H9 (cell line): ENCODE results near the gene NPAS3. TPM values are rescaled to one million over a fixed set of nuclear protein-coding genes. Genes with fewer than 3 reads are reported as not detected.

ENCODE experiments used
- DNase-seq: peaks from one replicate; pipeline ENCODE4 v3.0.0-alpha.2; 2017
- H2AFZ ChIP-seq: one replicate; pipeline ENCODE4 v1.6.1; 2013; ENCODE audit warnings: mild to moderate bottlenecking, low read length, control low read depth, moderate library complexity
- H2AK5ac ChIP-seq: 2 replicates; pipeline ENCODE4 v1.6.1; 2013; ENCODE audit warnings: low read length, control low read depth, mixed read lengths; ENCODE audit not compliant: insufficient read length
- H2BK120ac ChIP-seq: one replicate; pipeline ENCODE4 v1.6.1; 2013; ENCODE audit warnings: low read depth, mild to moderate bottlenecking, low read length, control low read depth, inconsistent platforms; ENCODE audit not compliant: poor library complexity, severe bottlenecking
- H2BK12ac ChIP-seq: 2 replicates; pipeline ENCODE4 v1.6.1; 2013; ENCODE audit warnings: low read length, control low read depth, mixed read lengths, low read depth; ENCODE audit not compliant: insufficient read length
- H2BK15ac ChIP-seq: 2 replicates; pipeline ENCODE4 v1.6.1; 2013; ENCODE audit warnings: low read depth, low read length, control low read depth
- H2BK20ac ChIP-seq: one replicate; pipeline ENCODE4 v1.6.1; 2013; ENCODE audit warnings: low read depth, mild to moderate bottlenecking, low read length, control low read depth, inconsistent platforms; ENCODE audit not compliant: poor library complexity, severe bottlenecking
- H2BK5ac ChIP-seq: 2 replicates; pipeline ENCODE4 v1.6.1; 2013; ENCODE audit warnings: low read length, control low read depth, mixed read lengths; ENCODE audit not compliant: insufficient read length
- H3K14ac ChIP-seq: 2 replicates; pipeline ENCODE4 v1.6.1; 2013; ENCODE audit warnings: low read length, control low read depth; ENCODE audit not compliant: insufficient read depth
- H3K18ac ChIP-seq: 2 replicates; pipeline ENCODE4 v1.6.1; 2013; ENCODE audit warnings: low read depth, mild to moderate bottlenecking, mixed read lengths, low read length, control low read depth; ENCODE audit not compliant: insufficient read length
- H3K23ac ChIP-seq: 2 replicates; pipeline ENCODE4 v1.6.1; 2013; ENCODE audit warnings: low read length, control low read depth, mixed read lengths, low read depth; ENCODE audit not compliant: insufficient read length
- H3K23me2 ChIP-seq: 2 replicates; pipeline ENCODE4 v1.6.1; 2013; ENCODE audit warnings: low read depth, mild to moderate bottlenecking, mixed read lengths, low read length, control low read depth; ENCODE audit not compliant: insufficient read length, poor library complexity, severe bottlenecking
- H3K27ac ChIP-seq: 2 replicates; pipeline ENCODE4 v1.5.1; 2013; ENCODE audit warnings: low read length, control low read depth, mixed read lengths, low read depth; ENCODE audit not compliant: insufficient read length
- H3K27me3 ChIP-seq: 2 replicates; pipeline ENCODE4 v1.6.1; 2013; ENCODE audit warnings: low read length, control low read depth, inconsistent platforms; ENCODE audit not compliant: insufficient read depth
- H3K4ac ChIP-seq: 2 replicates; pipeline ENCODE4 v1.6.1; 2013; ENCODE audit warnings: low read depth, mild to moderate bottlenecking, control low read depth, inconsistent platforms, low read length, moderate library complexity
- H3K4me1 ChIP-seq: 2 replicates; pipeline ENCODE4 v1.6.1; 2013; ENCODE audit warnings: low read length, control low read depth, inconsistent platforms; ENCODE audit not compliant: insufficient read depth
- H3K4me2 ChIP-seq: 2 replicates; pipeline ENCODE4 v1.6.1; 2013; ENCODE audit warnings: low read length, control low read depth, mixed read lengths; ENCODE audit not compliant: insufficient read length, insufficient read depth
- H3K56ac ChIP-seq: 2 replicates; pipeline ENCODE4 v1.6.1; 2013; ENCODE audit warnings: low read depth, mild to moderate bottlenecking, mixed read lengths, low read length, control low read depth; ENCODE audit not compliant: insufficient read length
- H3K79me1 ChIP-seq: 2 replicates; pipeline ENCODE4 v1.6.1; 2013; ENCODE audit warnings: low read depth, mild to moderate bottlenecking, moderate library complexity, low read length, control low read depth, inconsistent platforms; ENCODE audit not compliant: insufficient read depth, poor library complexity, severe bottlenecking
- H3K79me2 ChIP-seq: 2 replicates; pipeline ENCODE4 v1.6.1; 2013; ENCODE audit warnings: low read length, control low read depth, inconsistent platforms; ENCODE audit not compliant: insufficient read depth
- H3K9ac ChIP-seq: 2 replicates; pipeline ENCODE4 v1.6.1; 2013; ENCODE audit warnings: low read length, control low read depth, mixed read lengths; ENCODE audit not compliant: insufficient read length; ENCODE audit errors: extremely low read depth
- H3K9me3 ChIP-seq: one replicate; pipeline ENCODE4 v1.6.1; 2013; ENCODE audit warnings: low read depth, low read length, inconsistent platforms; ENCODE audit not compliant: control insufficient read depth
- H3T11ph ChIP-seq: one replicate; pipeline ENCODE4 v1.6.1; 2013; ENCODE audit warnings: mild to moderate bottlenecking, low read length, control low read depth, inconsistent platforms
- H4K20me1 ChIP-seq: one replicate; pipeline ENCODE4 v1.6.1; 2013; ENCODE audit not compliant: control insufficient read depth, insufficient read length, insufficient read depth
- H4K5ac ChIP-seq: 2 replicates; pipeline ENCODE4 v1.6.1; 2013; ENCODE audit warnings: low read depth, mild to moderate bottlenecking, mixed read lengths, low read length, control low read depth; ENCODE audit not compliant: insufficient read length
- H4K8ac ChIP-seq: replicated peaks from 2 replicates; pipeline ENCODE4 v1.6.1; 2013; ENCODE audit warnings: low read length, control low read depth, mixed read lengths, low read depth; ENCODE audit not compliant: insufficient read length
- H4K91ac ChIP-seq: 2 replicates; pipeline ENCODE4 v1.6.1; 2013; ENCODE audit warnings: low read depth, mild to moderate bottlenecking, moderate library complexity, mixed read lengths, low read length, control low read depth; ENCODE audit not compliant: insufficient read length
- H3K27ac Mint-ChIP-seq, 3 experiments: 2 replicates in 2 of 3; 3 replicates in 1 of 3; pipeline ENCODE4 v1.8.0; 2020 to 2021; ENCODE audit warnings: mixed read lengths in 3 of 3, mild to moderate bottlenecking in 1 of 3, moderate library complexity in 1 of 3
- H3K27me3 Mint-ChIP-seq: 2 replicates; pipeline ENCODE4 v1.8.0; 2021; ENCODE audit warnings: low read depth, mild to moderate bottlenecking, moderate library complexity, mixed read lengths
- H3K36me3 Mint-ChIP-seq, 3 experiments: 2 replicates in 2 of 3; 3 replicates in 1 of 3; pipeline ENCODE4 v1.8.0; 2020 to 2021; ENCODE audit warnings: low read depth in 3 of 3, mixed read lengths in 3 of 3; ENCODE audit not compliant: insufficient read depth in 1 of 3
- H3K4me1 Mint-ChIP-seq, 2 experiments: 2 replicates each; pipeline ENCODE4 v1.8.0; 2020; ENCODE audit warnings: mixed read lengths in 2 of 2
- H3K4me3 Mint-ChIP-seq, 2 experiments: 2 replicates in 1 of 2; 3 replicates in 1 of 2; pipeline ENCODE4 v1.8.0; 2020 to 2021; ENCODE audit warnings: mild to moderate bottlenecking in 2 of 2, mixed read lengths in 2 of 2, moderate library complexity in 1 of 2
- H3K9me3 Mint-ChIP-seq, 2 experiments: 2 replicates in 1 of 2; 3 replicates in 1 of 2; pipeline ENCODE4 v1.8.0; 2020; ENCODE audit warnings: mild to moderate bottlenecking in 2 of 2, mixed read lengths in 2 of 2, moderate library complexity in 1 of 2
- WGBS: extraction: QIAGEN DNeasy Blood & Tissue Kit; methylation state at CpG from one replicate; pipeline ENCODE4 v1.1.7; 2013; ENCODE audit warnings: missing lambda C conversion rate, low lambda C conversion rate, mixed read lengths; ENCODE audit not compliant: insufficient read length; ENCODE audit errors: extremely low coverage; 5-methylcytosine and 5-hydroxymethylcytosine counted together
- total RNA-seq: library from RNA; stranded (reverse); gene quantifications from 2 replicates; pipeline ENCODE4 v1.2.1, GENCODE V29; 2021
- TF ChIP-seq, protein P1 (sequence below): fragments of 200-600 bp; sonication (generic); conservative IDR thresholded peaks from 3 replicates; pipeline ENCODE4 v1.8.0; 2021; ENCODE audit warnings: antibody characterized with exemption, mild to moderate bottlenecking

Gene NPAS3
- total RNA-seq, 1 experiment from 2014 or later = 0.17 TPM

DNA sequence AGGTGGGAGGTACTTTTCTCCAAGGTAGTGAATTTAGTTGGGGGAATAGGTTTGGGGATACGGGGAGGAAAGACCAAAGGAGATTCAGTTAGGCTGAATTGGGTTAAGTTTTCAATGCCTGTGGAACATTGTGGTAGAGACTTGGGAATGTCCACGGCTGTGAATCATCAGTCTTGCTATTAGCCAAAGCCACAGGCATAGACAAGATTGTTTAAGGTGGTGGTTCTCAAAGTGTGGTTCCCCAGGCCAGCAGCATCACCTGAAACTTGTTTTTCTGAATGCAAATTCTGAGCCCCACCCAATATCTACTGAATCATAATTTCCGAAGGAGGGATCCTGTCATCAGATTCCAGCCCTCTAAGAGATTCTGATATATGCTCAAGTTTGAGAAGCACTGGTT is 696.0 kb downstream of the NPAS3 start:
- Histone ChIP-seq H3K4me2 (no peak overlapping the region), H3K79me1 (no peaks in the 10 kb centered on the region), H2BK5ac (no peak overlapping the region), H4K20me1 (no peaks in the 10 kb centered on the region), H3K4ac (no peak overlapping the region), H3K23me2 (no peaks in the 10 kb centered on the region), H2AFZ (no peak overlapping the region), H3K27me3 (no peaks in the 10 kb centered on the region), H2BK20ac (no peak overlapping the region), H4K5ac (no peak overlapping the region), H2BK15ac (no peak overlapping the region), H3K23ac (no peak overlapping the region), H3K9ac (no peak overlapping the region), H3K14ac (no peak overlapping the region), H3K79me2 (no peaks in the 10 kb centered on the region), H3K56ac (no peak overlapping the region), H2BK120ac (no peak overlapping the region), H4K91ac (no peak overlapping the region), H4K8ac (no peak overlapping the region), H3K27ac (no peak overlapping the region), H3T11ph (no peak overlapping the region), H3K9me3 (no peaks in the 10 kb centered on the region), H3K18ac (no peak overlapping the region), H2AK5ac (no peak overlapping the region), H3K4me1 (no peaks in the 10 kb centered on the region), H2BK12ac (no peak overlapping the region)
- no peak for DNase-seq
- Mint-ChIP-seq H3K36me3 (no peaks in the 10 kb centered on the region), H3K9me3 (no peaks in the 10 kb centered on the region), H3K4me1 (peaks cover 11 to 14% of the 10 kb centered on the region in 2 experiments), H3K27ac (peak overlapping the region in 1 of 3 experiments; percentile 38; a peak in 2 of 7 replicates), H3K4me3 (no peak overlapping the region), H3K27me3 (no peaks in the 10 kb centered on the region)
- WGBS = no CpG with 5 or more reads among the region's 3 CpGs
- TF ChIP-seq, protein P1, sequence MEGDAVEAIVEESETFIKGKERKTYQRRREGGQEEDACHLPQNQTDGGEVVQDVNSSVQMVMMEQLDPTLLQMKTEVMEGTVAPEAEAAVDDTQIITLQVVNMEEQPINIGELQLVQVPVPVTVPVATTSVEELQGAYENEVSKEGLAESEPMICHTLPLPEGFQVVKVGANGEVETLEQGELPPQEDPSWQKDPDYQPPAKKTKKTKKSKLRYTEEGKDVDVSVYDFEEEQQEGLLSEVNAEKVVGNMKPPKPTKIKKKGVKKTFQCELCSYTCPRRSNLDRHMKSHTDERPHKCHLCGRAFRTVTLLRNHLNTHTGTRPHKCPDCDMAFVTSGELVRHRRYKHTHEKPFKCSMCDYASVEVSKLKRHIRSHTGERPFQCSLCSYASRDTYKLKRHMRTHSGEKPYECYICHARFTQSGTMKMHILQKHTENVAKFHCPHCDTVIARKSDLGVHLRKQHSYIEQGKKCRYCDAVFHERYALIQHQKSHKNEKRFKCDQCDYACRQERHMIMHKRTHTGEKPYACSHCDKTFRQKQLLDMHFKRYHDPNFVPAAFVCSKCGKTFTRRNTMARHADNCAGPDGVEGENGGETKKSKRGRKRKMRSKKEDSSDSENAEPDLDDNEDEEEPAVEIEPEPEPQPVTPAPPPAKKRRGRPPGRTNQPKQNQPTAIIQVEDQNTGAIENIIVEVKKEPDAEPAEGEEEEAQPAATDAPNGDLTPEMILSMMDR = no peak
